ENCODE results near the gene PTPN5. TPM values are rescaled to one million over a fixed set of nuclear protein-coding genes. Genes with fewer than 3 reads are reported as not detected.

The PTPN5 gene
- total and polyA plus RNA-seq, 10 donors = 0.08 to 2.0 (median 0.26) TPM; not detected in 1

- no peak overlapping the region for H3K4me3 ChIP-seq
- H3K27ac ChIP-seq = no peak overlapping the region
- 86 to 100% (median 94%) methylated on average over 2 of the region's 2 CpGs for WGBS, 5 donors
- H3K27me3 ChIP-seq (replicated peaks in 1 of 7) = peaks cover 0 to 4% (median 0%) of the 10 kb centered on the region in 7 donors
- intact Hi-C loops (cut with DNase I; ENCODE audit: low total_unique reads) = no loop called here
- no peak for DNase-seq
- H3K36me3 ChIP-seq = no peaks in the 10 kb centered on the region
- no peaks in the 10 kb centered on the region for H3K9me3 ChIP-seq
- peaks cover 0 to 3% (median 0%) of the 10 kb centered on the region in 6 donors for H3K4me1 ChIP-seq
- TF ChIP-seq CTCF (IDR thresholded peaks at IDR 0.05 in 8 of 11, conservative IDR thresholded peaks at IDR 0.05 in 3 of 11) (peak in 1 of 11 experiments; percentile 2), POLR2AphosphoS5 (IDR thresholded peaks at IDR 0.05) (no peak)
Measured at GRCh38 chr11:18766015-18766414, 25.6 kb downstream of the PTPN5 start.

GRCh38 chr11:18765554-18765953 lies 26.0 kb downstream of the PTPN5 start:
- peak; percentile 46 for DNase-seq
- no peaks in the 10 kb centered on the region for H3K36me3 ChIP-seq
- no peaks in the 10 kb centered on the region for H3K9me3 ChIP-seq
- peaks cover 0 to 3% (median 0%) of the 10 kb centered on the region in 6 donors for H3K4me1 ChIP-seq
- H3K27ac ChIP-seq = no peak overlapping the region
- H3K27me3 ChIP-seq (replicated peaks in 1 of 7) = peaks cover 0 to 4% (median 0%) of the 10 kb centered on the region in 7 donors
- no peak overlapping the region for H3K4me3 ChIP-seq
- WGBS, 5 donors = 70 to 87% (median 79%) methylated on average over 6 of the region's 6 CpGs
- intact Hi-C loops (cut with DNase I; ENCODE audit: low total_unique reads) = no loop called here
- TF ChIP-seq POLR2A (IDR thresholded peaks at IDR 0.05) = no peak
- peak in 1 of 11 experiments; percentile 5 for TF ChIP-seq CTCF (IDR thresholded peaks at IDR 0.05 in 8 of 11, conservative IDR thresholded peaks at IDR 0.05 in 3 of 11)

GRCh38 chr11:18761741-18762140 lies 29.9 kb downstream of the PTPN5 start:
- H3K27ac ChIP-seq = no peak overlapping the region
- H3K9me3 ChIP-seq = no peaks in the 10 kb centered on the region
- TF ChIP-seq CTCF (IDR thresholded peaks at IDR 0.05 in 8 of 11, conservative IDR thresholded peaks at IDR 0.05 in 3 of 11) = no peak
- no peak for TF ChIP-seq POLR2AphosphoS5 (IDR thresholded peaks at IDR 0.05)
- TF ChIP-seq POLR2A (IDR thresholded peaks at IDR 0.05) = no peak
- 84 to 94% (median 89%) methylated on average over 11 of the region's 11 CpGs for WGBS, 5 donors
- DNase-seq = no peak
- peaks cover 0 to 4% (median 0%) of the 10 kb centered on the region in 7 donors for H3K27me3 ChIP-seq (replicated peaks in 1 of 7)
- H3K36me3 ChIP-seq = no peaks in the 10 kb centered on the region
- intact Hi-C loops (cut with DNase I; ENCODE audit: low total_unique reads) = no loop called here
- no peak overlapping the region for H3K4me3 ChIP-seq
- H3K4me1 ChIP-seq = peaks cover 0 to 3% (median 0%) of the 10 kb centered on the region in 6 donors

GRCh38 chr11:18761144-18761543 lies 30.5 kb downstream of the PTPN5 start:
- Histone ChIP-seq H3K4me1 (peaks cover 0 to 3% (median 0%) of the 10 kb centered on the region in 6 donors), H3K9me3 (no peaks in the 10 kb centered on the region), H3K36me3 (no peaks in the 10 kb centered on the region), H3K27ac (no peak overlapping the region), H3K4me3 (no peak overlapping the region), H3K27me3 (replicated peaks in 1 of 7) (peaks cover 0 to 4% (median 0%) of the 10 kb centered on the region in 7 donors)
- 67 to 91% (median 85%) methylated on average over 1 to 3 of the region's 3 CpGs for WGBS, 5 donors
- DNase-seq = no peak
- no peak for TF ChIP-seq CTCF (IDR thresholded peaks at IDR 0.05 in 8 of 11, conservative IDR thresholded peaks at IDR 0.05 in 3 of 11)
- no peak for TF ChIP-seq POLR2AphosphoS5 (IDR thresholded peaks at IDR 0.05)
- no peak for TF ChIP-seq POLR2A (IDR thresholded peaks at IDR 0.05)
- intact Hi-C loops (cut with DNase I; ENCODE audit: low total_unique reads) = no loop called here
